ENCODE results near the gene GLB1L. TPM values are rescaled to one million over a fixed set of nuclear protein-coding genes. Genes with fewer than 3 reads are reported as not detected.
"Not testable (repeated sequence)": the region's sequence is repeated elsewhere in the genome, so short reads cannot be mapped to it uniquely, and the experiment has no call there.

Gene GLB1L
- total and polyA plus RNA-seq, 4 donors, result 2.3 to 5.2 (median 2.6) TPM

GRCh38 chr2:219204425-219205164 is 40.6 kb downstream of the GLB1L start:
- Histone ChIP-seq H3K4me1 (ENCODE audit: control insufficient read depth in 4 of 4, insufficient read depth in 4 of 4, low read length in 3 of 4) (peaks cover 3 to 26% (median 23%) of the 10 kb centered on the region in 4 donors), H3K27me3 (ENCODE audit: control insufficient read depth in 4 of 4, insufficient read depth in 4 of 4, low read length in 3 of 4) (no peaks in the 10 kb centered on the region), H3K9me3 (ENCODE audit: control insufficient read depth in 4 of 4, low read length in 3 of 4) (no peaks in the 10 kb centered on the region), H3K4me3 (ENCODE audit: low read depth in 1 of 3, low read length in 3 of 3) (no peak overlapping the region), H3K36me3 (ENCODE audit: control insufficient read depth in 4 of 4, insufficient read depth in 3 of 4, low read depth in 1 of 4, low read length in 3 of 4) (peaks cover 0 to 6% (median 3%) of the 10 kb centered on the region in 4 donors), H3K9ac (ENCODE audit: low read depth in 1 of 2, low read length in 2 of 2) (no peak overlapping the region), H3K27ac (ENCODE audit: low read depth in 1 of 2, low read length in 2 of 2) (no peak overlapping the region)
- TF ChIP-seq REST (IDR thresholded peaks at IDR 0.05) (no peak), SP1 (IDR thresholded peaks at IDR 0.05) (no peak), YY1 (IDR thresholded peaks at IDR 0.05) (no peak), EGR1 (IDR thresholded peaks at IDR 0.05; ENCODE audit: low read depth in 2 of 2) (no peak), HNF4G (IDR thresholded peaks at IDR 0.05) (no peak), RXRA (IDR thresholded peaks at IDR 0.05) (no peak), ZBTB33 (IDR thresholded peaks at IDR 0.05) (no peak), FOXA2 (IDR thresholded peaks at IDR 0.05) (no peak), JUND (IDR thresholded peaks at IDR 0.05) (no peak), GABPA (IDR thresholded peaks at IDR 0.05 in 1 of 2, conservative IDR thresholded peaks at IDR 0.05 in 1 of 2) (no peak), HNF4A (conservative IDR thresholded peaks at IDR 0.05) (no peak), CTCF (IDR thresholded peaks at IDR 0.05; ENCODE audit: low read depth, low read length, missing input control) (no peak), NR2F2 (IDR thresholded peaks at IDR 0.05) (no peak), TAF1 (conservative IDR thresholded peaks at IDR 0.05) (no peak), FOXA1 (IDR thresholded peaks at IDR 0.05) (no peak), RAD21 (IDR thresholded peaks at IDR 0.05) (no peak)
- TF ChIP-seq, protein P1, sequence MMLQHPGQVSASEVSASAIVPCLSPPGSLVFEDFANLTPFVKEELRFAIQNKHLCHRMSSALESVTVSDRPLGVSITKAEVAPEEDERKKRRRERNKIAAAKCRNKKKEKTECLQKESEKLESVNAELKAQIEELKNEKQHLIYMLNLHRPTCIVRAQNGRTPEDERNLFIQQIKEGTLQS (IDR thresholded peaks at IDR 0.05), result no peak
- TF ChIP-seq, protein P2, sequence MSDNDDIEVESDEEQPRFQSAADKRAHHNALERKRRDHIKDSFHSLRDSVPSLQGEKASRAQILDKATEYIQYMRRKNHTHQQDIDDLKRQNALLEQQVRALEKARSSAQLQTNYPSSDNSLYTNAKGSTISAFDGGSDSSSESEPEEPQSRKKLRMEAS (IDR thresholded peaks at IDR 0.05), result no peak
- 97% methylated on average over 7 of the region's 7 CpGs for WGBS
- DNase-seq (ENCODE audit: low spot score), result peak; percentile 17

GRCh38 chr2:219201331-219201730 is 43.9 kb downstream of the GLB1L start:
- WGBS, result 93% methylated on average over 21 of the region's 21 CpGs
- H3K4me1 ChIP-seq (ENCODE audit: control insufficient read depth in 4 of 4, insufficient read depth in 4 of 4, low read length in 3 of 4); H3K4me3 ChIP-seq (ENCODE audit: low read depth in 1 of 3, low read length in 3 of 3); H3K27ac ChIP-seq (ENCODE audit: low read depth in 1 of 2, low read length in 2 of 2); H3K9me3 ChIP-seq (ENCODE audit: control insufficient read depth in 4 of 4, low read length in 3 of 4); H3K27me3 ChIP-seq (ENCODE audit: control insufficient read depth in 4 of 4, insufficient read depth in 4 of 4, low read length in 3 of 4); H3K9ac ChIP-seq (ENCODE audit: low read depth in 1 of 2, low read length in 2 of 2); H3K36me3 ChIP-seq (ENCODE audit: control insufficient read depth in 4 of 4, insufficient read depth in 3 of 4, low read depth in 1 of 4, low read length in 3 of 4); DNase-seq (ENCODE audit: low spot score): not testable (repeated sequence)

- not testable (repeated sequence) for H3K27me3 ChIP-seq (ENCODE audit: control insufficient read depth in 4 of 4, insufficient read depth in 4 of 4, low read length in 3 of 4); H3K9ac ChIP-seq (ENCODE audit: low read depth in 1 of 2, low read length in 2 of 2); DNase-seq (ENCODE audit: low spot score); H3K9me3 ChIP-seq (ENCODE audit: control insufficient read depth in 4 of 4, low read length in 3 of 4); H3K36me3 ChIP-seq (ENCODE audit: control insufficient read depth in 4 of 4, insufficient read depth in 3 of 4, low read depth in 1 of 4, low read length in 3 of 4); H3K4me1 ChIP-seq (ENCODE audit: control insufficient read depth in 4 of 4, insufficient read depth in 4 of 4, low read length in 3 of 4); H3K27ac ChIP-seq (ENCODE audit: low read depth in 1 of 2, low read length in 2 of 2); H3K4me3 ChIP-seq (ENCODE audit: low read depth in 1 of 3, low read length in 3 of 3)
- WGBS, result 86% methylated on average over 25 of the region's 26 CpGs
These were observed 44.5 kb downstream of the GLB1L start for GRCh38 chr2:219200502-219201326.
